Smooth muscle cell (in vitro differentiated cells): ENCODE measurements around the gene SLC22A15. TPM values are rescaled to one million over a fixed set of nuclear protein-coding genes. Genes with fewer than 3 reads are reported as not detected.

Experiments
- DNase-seq: peaks from one replicate; lab custom pipeline; 2025; ENCODE audit not compliant: unreplicated experiment; lab: John Stamatoyannopoulos, UW
- H2AFZ ChIP-seq: fragments of 200-600 bp; sonication (generic); 2 replicates; pipeline ENCODE4 v1.6.0; 2016; ENCODE audit warnings: antibody characterized with exemption, low read depth, mild to moderate bottlenecking
- H3F3A ChIP-seq: fragments of 200-600 bp; sonication (generic); 2 replicates; pipeline ENCODE4 v1.6.0; 2017; ENCODE audit warnings: antibody characterized with exemption, low read depth
- H3K27ac ChIP-seq: fragments of 200-600 bp; sonication (generic); 2 replicates; pipeline ENCODE4 v1.5.1; 2016; ENCODE audit warnings: low read depth, mild to moderate bottlenecking
- H3K27me3 ChIP-seq: fragments of 200-600 bp; sonication (generic); 2 replicates; pipeline ENCODE4 v1.6.1; 2016; ENCODE audit warnings: low read depth, mild to moderate bottlenecking
- H3K36me3 ChIP-seq: fragments of 200-600 bp; sonication (generic); 2 replicates; pipeline ENCODE4 v1.5.1; 2016; ENCODE audit warnings: low read depth
- H3K4me1 ChIP-seq: fragments of 200-600 bp; sonication (generic); 2 replicates; pipeline ENCODE4 v1.5.1; 2016; ENCODE audit warnings: low read depth
- H3K4me2 ChIP-seq: fragments of 200-600 bp; sonication (generic); 2 replicates; pipeline ENCODE4 v1.6.0; 2016; ENCODE audit warnings: mild to moderate bottlenecking
- H3K4me3 ChIP-seq: fragments of 200-600 bp; sonication (generic); 2 replicates; pipeline ENCODE4 v1.5.1; 2016; ENCODE audit warnings: mild to moderate bottlenecking
- H3K79me2 ChIP-seq: fragments of 200-600 bp; sonication (generic); 2 replicates; pipeline ENCODE4 v1.6.0; 2016; ENCODE audit warnings: low read depth, mild to moderate bottlenecking
- H3K9ac ChIP-seq: fragments of 200-600 bp; sonication (generic); 2 replicates; pipeline ENCODE4 v1.6.0; 2016; ENCODE audit warnings: low read depth
- H3K9me3 ChIP-seq: fragments of 200-600 bp; sonication (generic); replicated peaks from 2 replicates; pipeline ENCODE4 v1.5.1; 2016; ENCODE audit warnings: low read depth
- H4K20me1 ChIP-seq: fragments of 200-600 bp; sonication (generic); 2 replicates; pipeline ENCODE4 v1.6.0; 2016; ENCODE audit warnings: low read depth
- CTCF ChIP-seq: fragments of 200-600 bp; sonication (generic); IDR thresholded peaks from 2 replicates; pipeline ENCODE4 v1.5.1; 2017; ENCODE audit warnings: borderline replicate concordance, mild to moderate bottlenecking, antibody characterized with exemption; ENCODE audit not compliant: insufficient read depth, poor library complexity, severe bottlenecking
- WGBS: methylation state at CpG from one replicate; pipeline ENCODE4 v1.1.7; 2016; ENCODE audit warnings: low lambda C conversion rate; 5-methylcytosine and 5-hydroxymethylcytosine counted together
- polyA plus RNA-seq: library from polyadenylated mRNA; unstranded; fragments of >200 nt; fragmentation: Nextera tagmentation; extraction: Ambion mirVana; gene quantifications from 2 replicates; pipeline ENCODE4 v1.2.1, GENCODE V29; 2016
- total RNA-seq: library from RNA; depleted of rRNA; stranded (reverse); fragments of >200 nt; gene quantifications from 2 replicates; pipeline ENCODE4 v1.2.3, GENCODE V29; 2014

SLC22A15 gene
- total and polyA plus RNA-seq, 2 experiments from 2014 or later, result 1.00 to 3.2 TPM

GRCh38 chr1:116104667-116105066, 128.4 kb downstream of the SLC22A15 start:
- Histone ChIP-seq H4K20me1 (no peaks in the 10 kb centered on the region), H3K27ac (no peak overlapping the region), H3K4me2 (no peak overlapping the region), H2AFZ (no peak overlapping the region), H3K27me3 (no peaks in the 10 kb centered on the region), H3K9ac (no peak overlapping the region), H3K9me3 (no peaks in the 10 kb centered on the region), H3K4me3 (no peak overlapping the region), H3K4me1 (no peaks in the 10 kb centered on the region), H3K36me3 (no peaks in the 10 kb centered on the region), H3K79me2 (no peaks in the 10 kb centered on the region), H3F3A (no peaks in the 10 kb centered on the region)
- WGBS, result 80% methylated on average over 3 of the region's 3 CpGs
- no peak for TF ChIP-seq CTCF
- no peak for DNase-seq

- Histone ChIP-seq H3K27ac (no peak overlapping the region), H3K36me3 (no peaks in the 10 kb centered on the region), H3K27me3 (no peaks in the 10 kb centered on the region), H3K4me2 (no peak overlapping the region), H3K4me1 (no peaks in the 10 kb centered on the region), H3F3A (no peaks in the 10 kb centered on the region), H3K9me3 (no peaks in the 10 kb centered on the region), H3K9ac (no peak overlapping the region), H2AFZ (no peak overlapping the region), H3K79me2 (no peaks in the 10 kb centered on the region), H4K20me1 (no peaks in the 10 kb centered on the region), H3K4me3 (no peak overlapping the region)
- no peak for DNase-seq
- 83% methylated on average over 2 of the region's 2 CpGs for WGBS
- TF ChIP-seq CTCF, result no peak
These were observed 129.7 kb downstream of the SLC22A15 start for GRCh38 chr1:116105996-116106395.

- H3K27ac ChIP-seq, result no peak overlapping the region
- H3K9ac ChIP-seq, result no peak overlapping the region
- no peaks in the 10 kb centered on the region for H3K27me3 ChIP-seq
- no peak overlapping the region for H2AFZ ChIP-seq
- no peaks in the 10 kb centered on the region for H3K4me1 ChIP-seq
- H3K4me3 ChIP-seq, result no peak overlapping the region
- DNase-seq, result no peak
- no peaks in the 10 kb centered on the region for H3K79me2 ChIP-seq
- no peaks in the 10 kb centered on the region for H3K36me3 ChIP-seq
- no peaks in the 10 kb centered on the region for H4K20me1 ChIP-seq
- no peak for TF ChIP-seq CTCF
- H3K4me2 ChIP-seq, result no peak overlapping the region
- 80% methylated on average over 4 of the region's 4 CpGs for WGBS
- H3K9me3 ChIP-seq, result no peaks in the 10 kb centered on the region
- H3F3A ChIP-seq, result no peaks in the 10 kb centered on the region
These were observed 130.3 kb downstream of the SLC22A15 start for GRCh38 chr1:116106646-116107045.

GRCh38 chr1:116107371-116107770, 131.1 kb downstream of the SLC22A15 start:
- Histone ChIP-seq H3K36me3 (no peaks in the 10 kb centered on the region), H3K4me2 (no peak overlapping the region), H3F3A (no peaks in the 10 kb centered on the region), H2AFZ (no peak overlapping the region), H3K9me3 (no peaks in the 10 kb centered on the region), H4K20me1 (no peaks in the 10 kb centered on the region), H3K4me3 (no peak overlapping the region), H3K27ac (no peak overlapping the region), H3K4me1 (no peaks in the 10 kb centered on the region), H3K79me2 (no peaks in the 10 kb centered on the region), H3K27me3 (no peaks in the 10 kb centered on the region), H3K9ac (no peak overlapping the region)
- 75% methylated on average over 4 of the region's 4 CpGs for WGBS
- DNase-seq, result no peak
- no peak for TF ChIP-seq CTCF
